NT2/D1 (cell line): ENCODE data around the gene PLVAP.

Experiments
- DNase-seq: peaks from one replicate; pipeline ENCODE4 v3.0.0-alpha.2; 2011; ENCODE audit warnings: low read depth, low spot score
- H3K27me3 ChIP-seq: 2 replicates; pipeline ENCODE4 v1.6.0; 2011; ENCODE audit warnings: mild to moderate bottlenecking; ENCODE audit not compliant: insufficient read length, insufficient read depth
- H3K36me3 ChIP-seq: 2 replicates; pipeline ENCODE4 v1.6.1; 2011; ENCODE audit warnings: mild to moderate bottlenecking, low read length, mixed read lengths; ENCODE audit not compliant: insufficient read depth, insufficient read length
- H3K4me1 ChIP-seq: 2 replicates; pipeline ENCODE4 v1.5.1; 2011; ENCODE audit not compliant: insufficient read depth, insufficient read length
- H3K4me3 ChIP-seq: 2 replicates; pipeline ENCODE4 v1.5.1; 2011; ENCODE audit warnings: low read depth; ENCODE audit not compliant: insufficient read length
- H3K9ac ChIP-seq: 2 replicates; pipeline ENCODE4 v1.6.0; 2011; ENCODE audit warnings: low read depth; ENCODE audit not compliant: insufficient read length
- H3K9me3 ChIP-seq: 2 replicates; pipeline ENCODE4 v1.5.1; 2011; ENCODE audit warnings: mild to moderate bottlenecking, low read length; ENCODE audit not compliant: insufficient read depth
- SUZ12 ChIP-seq: IDR thresholded peaks from 2 replicates; pipeline ENCODE4 v1.6.1; 2011; ENCODE audit not compliant: insufficient read length, insufficient read depth; ENCODE audit errors: extremely low read depth
- YY1 ChIP-seq: IDR thresholded peaks from 2 replicates; pipeline ENCODE4 v1.6.1; 2011; ENCODE audit not compliant: insufficient read length, insufficient read depth
- ZNF274 ChIP-seq: IDR thresholded peaks from 2 replicates; pipeline ENCODE4 v1.6.1; 2011; ENCODE audit warnings: mild to moderate bottlenecking, low read depth, low read length

The PLVAP gene

DNA sequence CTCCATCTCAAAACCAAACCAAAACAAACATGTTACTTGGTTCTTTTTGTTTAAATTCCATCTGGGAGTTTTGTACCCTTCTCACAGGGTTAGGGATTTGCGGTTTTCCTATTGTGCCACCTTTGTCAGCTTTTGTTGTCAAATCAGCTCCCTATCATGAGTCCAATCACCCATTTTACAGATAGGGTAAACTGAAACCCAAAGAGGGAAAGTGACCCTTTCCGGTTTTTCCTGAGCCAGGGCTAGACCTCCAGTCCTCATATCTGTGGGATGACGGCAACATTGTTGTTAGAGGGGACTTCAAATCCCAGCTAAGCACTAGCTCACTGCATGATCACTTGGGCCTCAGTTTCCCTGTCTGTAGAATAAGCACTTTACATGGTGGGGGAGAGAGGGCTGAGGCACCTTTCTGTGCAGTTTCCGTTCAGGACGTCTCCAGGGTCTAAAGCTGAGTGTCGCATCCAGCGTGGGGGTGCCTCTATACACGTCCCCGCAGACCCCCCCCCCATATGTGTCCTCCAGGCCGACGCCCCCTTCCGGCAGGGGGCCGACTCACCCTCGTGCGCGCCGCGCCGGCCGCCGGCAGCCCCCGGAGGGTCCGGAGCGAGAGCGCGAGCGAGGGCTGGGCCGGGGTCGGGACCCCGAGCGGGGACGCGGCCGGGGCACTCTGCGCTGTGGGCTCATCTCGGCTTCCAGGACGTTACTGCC, 13.0 kb upstream of the PLVAP start:
- peaks cover 9% of the 10 kb centered on the region for H3K4me1 ChIP-seq
- H3K9ac ChIP-seq, result peak overlapping the region; percentile 81
- TF ChIP-seq ZNF274 (no peak), YY1 (no peak), SUZ12 (no peak)
- no peak for DNase-seq
- H3K4me3 ChIP-seq, result peak overlapping the region; percentile 68
- H3K27me3 ChIP-seq, result peaks cover 14% of the 10 kb centered on the region
- peaks cover 8% of the 10 kb centered on the region; the same call in 1 of the 2 replicates for H3K9me3 ChIP-seq
- H3K36me3 ChIP-seq, result peaks cover 12% of the 10 kb centered on the region

GRCh38 chr19:17389288-17389687, 12.1 kb upstream of the PLVAP start:
- H3K36me3 ChIP-seq, result peaks cover 9% of the 10 kb centered on the region
- H3K9ac ChIP-seq, result no peak overlapping the region
- H3K27me3 ChIP-seq, result peaks cover 14% of the 10 kb centered on the region
- TF ChIP-seq SUZ12 (no peak), YY1 (no peak), ZNF274 (no peak)
- peaks cover 11% of the 10 kb centered on the region for H3K4me1 ChIP-seq
- H3K4me3 ChIP-seq, result no peak overlapping the region
- H3K9me3 ChIP-seq, result peaks cover 8% of the 10 kb centered on the region; the same call in 1 of the 2 replicates
- DNase-seq, result no peak

DNA sequence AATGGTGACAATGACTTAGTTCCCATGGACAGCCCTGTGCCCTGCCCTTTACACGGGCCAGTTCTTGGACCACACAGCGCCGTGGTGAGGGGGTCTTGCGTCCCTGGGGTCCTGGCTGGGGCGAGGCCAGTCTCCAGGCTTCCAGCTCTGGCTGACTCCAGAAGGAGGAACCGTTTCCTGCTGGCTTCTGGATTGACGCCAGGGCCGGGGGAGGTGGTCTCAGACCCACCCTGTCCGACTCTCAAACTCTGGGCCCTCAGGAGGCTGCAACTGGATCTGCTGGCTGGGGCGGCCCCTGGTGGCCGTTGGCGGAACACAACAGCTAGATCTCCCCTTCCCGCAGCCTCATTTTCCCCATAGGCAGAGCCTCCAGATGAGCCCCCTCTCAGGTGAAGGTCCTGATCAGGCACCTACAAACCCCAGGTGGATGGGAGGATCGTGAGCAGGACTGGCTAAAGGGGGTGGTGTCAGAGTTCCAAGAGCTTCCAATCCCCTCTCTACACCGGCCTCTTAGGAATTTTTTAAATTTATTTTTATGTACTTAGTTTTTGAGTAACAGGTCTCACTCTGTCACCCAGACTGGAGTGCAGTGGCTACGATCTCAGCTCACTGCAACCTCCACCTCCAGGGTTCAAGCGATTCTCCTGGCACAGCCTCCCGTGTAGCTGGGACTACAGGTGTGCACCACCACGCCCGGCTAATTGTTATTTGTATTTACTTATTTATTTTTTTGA, 8.9 kb upstream of the PLVAP start:
- no peak for DNase-seq

GRCh38 chr19:17380426-17381138, 3.4 kb upstream of the PLVAP start:
- Histone ChIP-seq H3K4me1 (peaks cover 15% of the 10 kb centered on the region), H3K9ac (no peak overlapping the region), H3K36me3 (no peaks in the 10 kb centered on the region), H3K27me3 (no peaks in the 10 kb centered on the region), H3K9me3 (peaks cover 8% of the 10 kb centered on the region; the same call in 1 of the 2 replicates), H3K4me3 (no peak overlapping the region)
- TF ChIP-seq YY1 (no peak), SUZ12 (no peak), ZNF274 (no peak)
- no peak for DNase-seq

More for the DNA sequence above, 8.9 kb upstream of the PLVAP start:
- peaks cover 14% of the 10 kb centered on the region for H3K27me3 ChIP-seq
- no peaks in the 10 kb centered on the region for H3K36me3 ChIP-seq
- peaks cover 9% of the 10 kb centered on the region; the same call in 1 of the 2 replicates for H3K9me3 ChIP-seq
- H3K4me1 ChIP-seq, result peaks cover 9% of the 10 kb centered on the region
- TF ChIP-seq SUZ12, result no peak
- peak overlapping the region; percentile 8 for H3K9ac ChIP-seq
- no peak overlapping the region for H3K4me3 ChIP-seq

DNA sequence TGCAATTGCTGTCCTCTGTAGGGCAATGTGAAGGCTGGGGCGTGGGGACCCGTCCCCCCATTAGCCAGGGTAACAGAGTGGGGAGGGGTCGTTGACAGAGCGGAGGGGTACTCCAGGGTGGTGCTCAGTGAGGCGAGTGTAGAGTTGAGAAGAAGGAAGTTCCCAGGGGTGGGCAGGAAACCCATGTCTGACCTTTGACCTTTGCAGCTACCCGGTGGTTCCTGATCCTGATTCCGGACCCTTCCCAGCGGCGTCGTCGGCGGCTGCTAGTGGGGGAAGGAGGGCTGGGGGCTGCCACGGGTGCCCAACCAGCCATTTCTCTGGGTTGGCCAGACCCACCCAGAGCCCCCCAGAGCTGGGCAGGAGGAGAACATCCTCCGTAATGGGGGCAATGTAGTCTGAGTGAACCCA, 2.1 kb upstream of the PLVAP start:
- Histone ChIP-seq H3K9ac (no peak overlapping the region), H3K4me3 (no peak overlapping the region), H3K36me3 (no peaks in the 10 kb centered on the region), H3K4me1 (peaks cover 13% of the 10 kb centered on the region), H3K27me3 (no peaks in the 10 kb centered on the region), H3K9me3 (peaks cover 8% of the 10 kb centered on the region; the same call in 1 of the 2 replicates)
- no peak for TF ChIP-seq YY1
- TF ChIP-seq ZNF274, result no peak
- TF ChIP-seq SUZ12, result no peak
- DNase-seq, result no peak

- Histone ChIP-seq H3K4me3 (no peak overlapping the region), H3K36me3 (no peaks in the 10 kb centered on the region), H3K4me1 (peaks cover 14% of the 10 kb centered on the region), H3K27me3 (no peaks in the 10 kb centered on the region), H3K9ac (peak overlapping the region; percentile 42), H3K9me3 (peaks cover 8% of the 10 kb centered on the region; the same call in 1 of the 2 replicates)
- TF ChIP-seq YY1, result no peak
- TF ChIP-seq ZNF274, result no peak
- no peak for TF ChIP-seq SUZ12
- no peak for DNase-seq
Observed at GRCh38 chr19:17378271-17378670, 1.1 kb upstream of the PLVAP start.
